ENCODE measurements around the gene CD164.

CD164 gene

DNA sequence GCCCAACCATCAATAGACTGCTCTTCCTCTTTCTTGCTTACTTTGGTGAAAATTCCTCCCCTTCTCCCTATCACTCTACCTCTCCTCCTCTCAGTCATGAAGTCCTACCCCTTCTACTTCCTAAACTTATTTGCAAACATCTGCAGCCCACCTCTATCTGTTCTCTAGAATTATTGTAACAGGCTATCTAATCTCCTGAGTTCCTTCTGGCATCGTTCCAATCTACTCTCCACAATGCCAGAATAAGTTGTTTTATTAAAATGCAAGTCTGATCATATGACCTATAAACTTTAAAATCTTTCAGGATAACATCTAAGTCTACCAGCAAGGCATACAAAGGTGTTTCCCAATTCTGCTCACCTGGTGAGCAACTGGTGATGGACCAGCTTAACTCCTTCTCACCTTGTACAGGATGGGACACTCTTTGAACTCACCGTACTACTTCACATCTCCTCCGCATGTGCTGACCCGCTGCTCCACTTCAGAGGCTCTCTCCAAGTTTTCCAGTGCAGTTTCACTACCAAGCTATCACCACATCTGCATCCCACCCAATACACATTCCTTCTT lies 7.9 kb downstream of the CD164 start:
- Histone ChIP-seq H3K9me3 (ENCODE audit: control insufficient read depth, low read length) (no peaks in the 10 kb centered on the region), H2BK5ac (ENCODE audit: low read depth, low read length, poor library complexity, severe bottlenecking) (no peak overlapping the region), H3K79me1 (replicated peaks; ENCODE audit: low read length, poor library complexity, severe bottlenecking) (peaks cover 4% of the 10 kb centered on the region), H4K91ac (ENCODE audit: low read length) (no peak overlapping the region), H2AFZ (ENCODE audit: low read depth, low read length) (no peak overlapping the region), H3K36me3 (ENCODE audit: control insufficient read depth in 1 of 2, insufficient read depth in 2 of 2, low read depth in 1 of 2, low read length in 2 of 2) (peaks cover 9 to 100% of the 10 kb centered on the region in 2 experiments), H3K4ac (ENCODE audit: low read depth in 1 of 2, low read length in 2 of 2) (no peak overlapping the region), H3K18ac (ENCODE audit: low read depth in 1 of 2, low read length in 2 of 2) (no peak overlapping the region), H3K23ac (ENCODE audit: low read length in 2 of 2) (no peak overlapping the region), H3K4me2 (ENCODE audit: low read length, poor library complexity, severe bottlenecking) (no peak overlapping the region), H3K4me3 (ENCODE audit: insufficient read depth in 1 of 2, low read depth in 1 of 2, low read length in 2 of 2) (no peak overlapping the region), H2BK120ac (ENCODE audit: low read depth, low read length) (no peak overlapping the region), H3K14ac (ENCODE audit: low read length in 2 of 2) (no peak overlapping the region), H3K9ac (ENCODE audit: low read length) (peak overlapping the region; percentile 16), H3K4me1 (ENCODE audit: control insufficient read depth, insufficient read depth, low read depth, low read length) (no peaks in the 10 kb centered on the region), H2BK15ac (ENCODE audit: low read depth, poor library complexity, severe bottlenecking) (no peak overlapping the region), H2BK12ac (ENCODE audit: low read length in 2 of 2) (no peak overlapping the region), H4K8ac (ENCODE audit: low read length) (no peak overlapping the region), H3K27ac (ENCODE audit: low read length, poor library complexity, severe bottlenecking) (no peak overlapping the region), H2AK5ac (ENCODE audit: low read length, severe bottlenecking) (no peak overlapping the region), H3K27me3 (ENCODE audit: control insufficient read depth in 1 of 2, insufficient read depth in 1 of 2, low read length in 2 of 2) (no peaks in the 10 kb centered on the region)
- DNase-seq = no peak
- 84% methylated on average over 4 of the region's 4 CpGs for WGBS

GRCh38 chr6:109373762-109374161 lies 8.5 kb downstream of the CD164 start:
- peaks cover 9 to 100% of the 10 kb centered on the region in 2 experiments for H3K36me3 ChIP-seq (ENCODE audit: control insufficient read depth in 1 of 2, insufficient read depth in 2 of 2, low read depth in 1 of 2, low read length in 2 of 2)
- 99% methylated on average over 4 of the region's 4 CpGs for WGBS
- no peak overlapping the region for H2BK12ac ChIP-seq (ENCODE audit: low read length in 2 of 2)

GRCh38 chr6:109373331-109373730 lies 8.9 kb downstream of the CD164 start:
- H3K4ac ChIP-seq (ENCODE audit: low read depth in 1 of 2, low read length in 2 of 2) = no peak overlapping the region
- H3K27ac ChIP-seq (ENCODE audit: low read length, poor library complexity, severe bottlenecking) = no peak overlapping the region
- H4K91ac ChIP-seq (ENCODE audit: low read length) = no peak overlapping the region
- H3K23ac ChIP-seq (ENCODE audit: low read length in 2 of 2) = no peak overlapping the region
- peaks cover 9 to 100% of the 10 kb centered on the region in 2 experiments for H3K36me3 ChIP-seq (ENCODE audit: control insufficient read depth in 1 of 2, insufficient read depth in 2 of 2, low read depth in 1 of 2, low read length in 2 of 2)
- H2AK5ac ChIP-seq (ENCODE audit: low read length, severe bottlenecking) = no peak overlapping the region
- no peak overlapping the region for H3K4me3 ChIP-seq (ENCODE audit: insufficient read depth in 1 of 2, low read depth in 1 of 2, low read length in 2 of 2)
- peak overlapping the region; percentile 33 for H3K9ac ChIP-seq (ENCODE audit: low read length)
- H3K14ac ChIP-seq (ENCODE audit: low read length in 2 of 2) = no peak overlapping the region
- no peak overlapping the region for H2BK5ac ChIP-seq (ENCODE audit: low read depth, low read length, poor library complexity, severe bottlenecking)
- H3K27me3 ChIP-seq (ENCODE audit: control insufficient read depth in 1 of 2, insufficient read depth in 1 of 2, low read length in 2 of 2) = no peaks in the 10 kb centered on the region
- H2BK120ac ChIP-seq (ENCODE audit: low read depth, low read length) = no peak overlapping the region
- H3K18ac ChIP-seq (ENCODE audit: low read depth in 1 of 2, low read length in 2 of 2) = no peak overlapping the region
- H3K79me1 ChIP-seq (replicated peaks; ENCODE audit: low read length, poor library complexity, severe bottlenecking) = peaks cover 4% of the 10 kb centered on the region
- no peak overlapping the region for H2AFZ ChIP-seq (ENCODE audit: low read depth, low read length)
- no peak overlapping the region for H4K8ac ChIP-seq (ENCODE audit: low read length)
- H2BK15ac ChIP-seq (ENCODE audit: low read depth, poor library complexity, severe bottlenecking) = no peak overlapping the region
- H3K4me2 ChIP-seq (ENCODE audit: low read length, poor library complexity, severe bottlenecking) = no peak overlapping the region
- no peaks in the 10 kb centered on the region for H3K4me1 ChIP-seq (ENCODE audit: control insufficient read depth, insufficient read depth, low read depth, low read length)
- DNase-seq = no peak
- H2BK12ac ChIP-seq (ENCODE audit: low read length in 2 of 2) = no peak overlapping the region
- WGBS = 96% methylated on average over 4 of the region's 4 CpGs
- no peaks in the 10 kb centered on the region for H3K9me3 ChIP-seq (ENCODE audit: control insufficient read depth, low read length)

More at GRCh38 chr6:109373762-109374161, 8.5 kb downstream of the CD164 start:
- Histone ChIP-seq H3K18ac (ENCODE audit: low read depth in 1 of 2, low read length in 2 of 2) (no peak overlapping the region), H3K4me3 (ENCODE audit: insufficient read depth in 1 of 2, low read depth in 1 of 2, low read length in 2 of 2) (no peak overlapping the region), H3K4me1 (ENCODE audit: control insufficient read depth, insufficient read depth, low read depth, low read length) (no peaks in the 10 kb centered on the region), H3K9me3 (ENCODE audit: control insufficient read depth, low read length) (no peaks in the 10 kb centered on the region), H3K4ac (ENCODE audit: low read depth in 1 of 2, low read length in 2 of 2) (no peak overlapping the region), H4K8ac (ENCODE audit: low read length) (no peak overlapping the region), H3K23ac (ENCODE audit: low read length in 2 of 2) (no peak overlapping the region), H2BK120ac (ENCODE audit: low read depth, low read length) (no peak overlapping the region), H3K4me2 (ENCODE audit: low read length, poor library complexity, severe bottlenecking) (no peak overlapping the region), H2BK15ac (ENCODE audit: low read depth, poor library complexity, severe bottlenecking) (no peak overlapping the region), H3K27ac (ENCODE audit: low read length, poor library complexity, severe bottlenecking) (no peak overlapping the region), H2AK5ac (ENCODE audit: low read length, severe bottlenecking) (no peak overlapping the region), H3K9ac (ENCODE audit: low read length) (peak overlapping the region; percentile 33), H2BK5ac (ENCODE audit: low read depth, low read length, poor library complexity, severe bottlenecking) (no peak overlapping the region), H3K79me1 (replicated peaks; ENCODE audit: low read length, poor library complexity, severe bottlenecking) (peaks cover 4% of the 10 kb centered on the region), H2AFZ (ENCODE audit: low read depth, low read length) (no peak overlapping the region), H3K27me3 (ENCODE audit: control insufficient read depth in 1 of 2, insufficient read depth in 1 of 2, low read length in 2 of 2) (no peaks in the 10 kb centered on the region), H3K14ac (ENCODE audit: low read length in 2 of 2) (no peak overlapping the region), H4K91ac (ENCODE audit: low read length) (no peak overlapping the region)
- no peak for DNase-seq

DNA sequence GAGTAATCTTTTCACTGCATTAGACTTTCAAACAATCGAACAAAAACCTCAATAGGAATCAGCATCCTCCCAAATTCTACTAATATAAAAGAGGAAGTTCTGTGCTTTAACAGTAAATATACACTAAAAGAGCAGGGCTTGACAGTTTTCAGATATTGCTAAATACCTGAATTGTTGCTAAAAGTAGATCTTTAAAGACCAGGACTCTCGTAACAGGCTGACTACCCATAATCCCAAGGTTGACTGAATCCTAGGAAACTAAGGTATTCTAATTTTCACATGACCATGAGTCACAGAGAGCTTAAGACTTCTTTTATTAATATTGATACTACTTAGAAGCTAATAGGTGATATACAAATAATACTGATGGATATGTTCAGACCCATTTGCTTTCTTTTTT lies 10.1 kb downstream of the CD164 start:
- H3K4ac ChIP-seq (ENCODE audit: low read depth in 1 of 2, low read length in 2 of 2) = no peak overlapping the region
- no peak overlapping the region for H2BK5ac ChIP-seq (ENCODE audit: low read depth, low read length, poor library complexity, severe bottlenecking)
- H3K4me2 ChIP-seq (ENCODE audit: low read length, poor library complexity, severe bottlenecking) = no peak overlapping the region
- 100% methylated on average over 1 of the region's 2 CpGs for WGBS
- no peaks in the 10 kb centered on the region for H3K4me1 ChIP-seq (ENCODE audit: control insufficient read depth, insufficient read depth, low read depth, low read length)
- peak overlapping the region; percentile 2 for H3K27ac ChIP-seq (ENCODE audit: low read length, poor library complexity, severe bottlenecking)
- H2AFZ ChIP-seq (ENCODE audit: low read depth, low read length) = no peak overlapping the region
- no peaks in the 10 kb centered on the region for H3K27me3 ChIP-seq (ENCODE audit: control insufficient read depth in 1 of 2, insufficient read depth in 1 of 2, low read length in 2 of 2)
- H3K9ac ChIP-seq (ENCODE audit: low read length) = peak overlapping the region; percentile 33
- H2BK120ac ChIP-seq (ENCODE audit: low read depth, low read length) = no peak overlapping the region
- peaks cover 4% of the 10 kb centered on the region for H3K79me1 ChIP-seq (replicated peaks; ENCODE audit: low read length, poor library complexity, severe bottlenecking)
- no peak for DNase-seq
- no peak overlapping the region for H2BK15ac ChIP-seq (ENCODE audit: low read depth, poor library complexity, severe bottlenecking)
- H3K36me3 ChIP-seq (ENCODE audit: control insufficient read depth in 1 of 2, insufficient read depth in 2 of 2, low read depth in 1 of 2, low read length in 2 of 2) = peaks cover 9 to 100% of the 10 kb centered on the region in 2 experiments
- H3K23ac ChIP-seq (ENCODE audit: low read length in 2 of 2) = no peak overlapping the region
- H4K91ac ChIP-seq (ENCODE audit: low read length) = no peak overlapping the region
- H3K4me3 ChIP-seq (ENCODE audit: insufficient read depth in 1 of 2, low read depth in 1 of 2, low read length in 2 of 2) = no peak overlapping the region
- H2AK5ac ChIP-seq (ENCODE audit: low read length, severe bottlenecking) = no peak overlapping the region
- H4K8ac ChIP-seq (ENCODE audit: low read length) = no peak overlapping the region
- H2BK12ac ChIP-seq (ENCODE audit: low read length in 2 of 2) = no peak overlapping the region
- no peak overlapping the region for H3K18ac ChIP-seq (ENCODE audit: low read depth in 1 of 2, low read length in 2 of 2)
- no peak overlapping the region for H3K14ac ChIP-seq (ENCODE audit: low read length in 2 of 2)
- no peaks in the 10 kb centered on the region for H3K9me3 ChIP-seq (ENCODE audit: control insufficient read depth, low read length)
